Activated effector memory CD4-positive, alpha-beta T cell treated with Interleukin-2 at 50 U/mL for 16 hours (primary cell): ENCODE results near the gene IDH3A.

Source experiments
- DNase-seq: peaks from one replicate; pipeline ENCODE4 v3.0.0-alpha.2; 2020

IDH3A gene

GRCh38 chr15:78149068-78149804, at the start of gene IDH3A:
Gene IDH3A, plus strand, starts transcription at chr15:78149362. Its CDS starts 42 bp downstream, at chr15:78149404.
- DNase-seq: peak; percentile 99

GRCh38 chr15:78100886-78101285, 48.3 kb upstream of the IDH3A start:
- no peak for DNase-seq

GRCh38 chr15:78101423-78102105, 47.6 kb upstream of the IDH3A start:
- no peak for DNase-seq

- DNase-seq: no peak
These were observed 47.0 kb upstream of the IDH3A start for GRCh38 chr15:78102211-78102610.

GRCh38 chr15:78102741-78103140, 46.4 kb upstream of the IDH3A start:
- DNase-seq: no peak

GRCh38 chr15:78103406-78104118, 45.6 kb upstream of the IDH3A start:
- peak; percentile 58 for DNase-seq

GRCh38 chr15:78104119-78104479, 45.1 kb upstream of the IDH3A start:
- DNase-seq: no peak

- DNase-seq: no peak
These were observed 44.3 kb upstream of the IDH3A start for GRCh38 chr15:78104566-78105475.

GRCh38 chr15:78105476-78106241, 43.5 kb upstream of the IDH3A start:
- no peak for DNase-seq

- no peak for DNase-seq
These were observed 41.7 kb upstream of the IDH3A start for GRCh38 chr15:78107471-78107870.

GRCh38 chr15:78108300-78109084, 40.7 kb upstream of the IDH3A start:
- DNase-seq: peak; percentile 72

- no peak for DNase-seq
These were observed 40.0 kb upstream of the IDH3A start for GRCh38 chr15:78109156-78109555.

GRCh38 chr15:78110096-78110495, 39.1 kb upstream of the IDH3A start:
- DNase-seq: no peak

- DNase-seq: no peak
These were observed 38.2 kb upstream of the IDH3A start for GRCh38 chr15:78110916-78111475.

GRCh38 chr15:78111788-78112187, 37.4 kb upstream of the IDH3A start:
- DNase-seq: no peak

GRCh38 chr15:78112551-78112950, 36.6 kb upstream of the IDH3A start:
- no peak for DNase-seq

- DNase-seq: no peak
These were observed 28.6 kb upstream of the IDH3A start for GRCh38 chr15:78120523-78120922.

GRCh38 chr15:78125267-78125666, 23.9 kb upstream of the IDH3A start:
- DNase-seq: no peak

- no peak for DNase-seq
These were observed 21.3 kb upstream of the IDH3A start for GRCh38 chr15:78127882-78128281.

- no peak for DNase-seq
These were observed 19.9 kb upstream of the IDH3A start for GRCh38 chr15:78129077-78129750.
